Heart right ventricle (tissue), 16 donors: Measurements from ENCODE around the gene DLGAP1. TPM values are rescaled to one million over a fixed set of nuclear protein-coding genes. Genes with fewer than 3 reads are reported as not detected.
A peak's percentile ranks its signal among the peaks of the same experiment; 100 is the strongest.

ENCODE experiments used
- ATAC-seq, 8 donors: fragments of 200-7000 bp; cut with Tn5 transposase; one replicate each; pipeline ENCODE4 v1.9.1; 2020; ENCODE audit warnings: mild to moderate bottlenecking in 8 of 8, moderate library complexity in 8 of 8, moderate number of reproducible peaks in 1 of 8
- DNase-seq, 2 donors: peaks; one replicate each; pipeline ENCODE4 v3.0.0-alpha.2; 2020
- H3K27ac ChIP-seq, 10 donors: fragments of 200-600 bp; sonication (generic) in 2 of 10; one replicate each; pipeline versions ENCODE4 v1.5.0 to v1.8.0; 2020 to 2022; ENCODE audit warnings: mild to moderate bottlenecking in 3 of 10
- H3K27me3 ChIP-seq, 7 donors: fragments of 200-600 bp; one replicate each; pipeline ENCODE4 v1.8.0; 2021 to 2022; ENCODE audit warnings: mild to moderate bottlenecking in 2 of 7
- H3K36me3 ChIP-seq, 9 donors: fragments of 200-600 bp; sonication (generic) in 1 of 9; one replicate each; pipeline versions ENCODE4 v1.5.0 to v1.8.0; 2020 to 2022; ENCODE audit warnings: mild to moderate bottlenecking in 2 of 9
- H3K4me1 ChIP-seq, 9 donors: fragments of 200-600 bp; sonication (generic) in 1 of 9; one replicate each; pipeline versions ENCODE4 v1.5.0 to v1.8.0; 2020 to 2022; ENCODE audit warnings: mild to moderate bottlenecking in 4 of 9
- H3K4me3 ChIP-seq, 10 donors: fragments of 200-600 bp; sonication (generic) in 2 of 10; one replicate each; pipeline versions ENCODE4 v1.5.0 to v1.8.0; 2020 to 2022; ENCODE audit warnings: mild to moderate bottlenecking in 7 of 10, moderate library complexity in 2 of 10
- H3K9me3 ChIP-seq, 11 donors: fragments of 200-600 bp in 10 of 11; sonication (generic) in 2 of 11; one replicate each; pipeline versions ENCODE4 v1.5.0 to v1.8.0; 2013 to 2022; ENCODE audit warnings: mild to moderate bottlenecking in 2 of 11, control low read depth in 1 of 11, moderate library complexity in 1 of 11
- WGBS, 2 donors: extraction: QIAGEN DNeasy Blood & Tissue Kit; methylation state at CpG; one replicate each; pipeline ENCODE4 v1.1.7; 2013; ENCODE audit warnings: inconsistent platforms in 1 of 2; 5-methylcytosine and 5-hydroxymethylcytosine counted together
- intact Hi-C, 10 donors: fragments of 100-400 bp; cut with DNase I; formaldehyde crosslinking; loops; one replicate each; pipeline versions ENCODE4 v1.11.1 to v1.14.2; 2022
- polyA plus RNA-seq, 2 donors: library from polyadenylated mRNA; stranded (reverse); fragments of 200-250 nt; gene quantifications; one replicate each; pipeline ENCODE4 v1.2.3, GENCODE V29; 2013
- total RNA-seq, 10 donors: library from RNA; stranded (reverse); fragmentation: NEBNext Ultra II Directional in 3 of 10; extraction: Animal tissue kit (Norgen Biotek cat#: 25700) in 3 of 10; gene quantifications; one replicate each; pipeline versions ENCODE4 v1.2.1 to v1.2.4, GENCODE V29; 2021 to 2023
- TF ChIP-seq, protein P1 (sequence below), 9 donors: fragments of 200-600 bp; sonication (generic) in 2 of 9; IDR thresholded peaks; one replicate each; pipeline versions ENCODE4 v1.5.0 to v1.8.0; 2021 to 2022; ENCODE audit warnings: antibody characterized with exemption in 9 of 9, mild to moderate bottlenecking in 5 of 9, moderate library complexity in 1 of 9
- donor health status: Arrhythmogenic right ventricular cardiomyopathy.
- donor health status: ischemic (EF 13 %, LVEDD 7.1; RV severe dilation, severe dysfunction).
- donor health status: healthy with polysubstance abuse.
- donor health status: DM: no; HTN: yes; CAD: no.
- donor health status: DM: no; HTN: no; CAD: no.
- donor health status: ischemic (EF 25% LVEDD 6.9; RV normal size, moderate dysfunction).
- donor health status: ischemic (EF 25% LVEDD 5.7; RV mildly dilated, moderate dysfunction).
- donor health status: healthy.
- donor health status: DM: yes; HTN: yes; CAD: no.
- donor health status: Ischemic cardiomyopathy.
- donor health status: ischemic (EF 35%, LVEDD 5.7; RV mildly dilated, moderate dysfunction).
- donor health status: nonischemic (EF 11% LVEDD 7.7; RV severe dilation, severe dysfunction).
- donor health status: DM: yes; HTN: yes; CAD: no.
- donor health status: PGD.
- donor health status: ischemic (EF 29% LVEDD 5.4; RV normal size, mild dysfunction).
- donor health status: nonischemic (EF 23%, LVEDD 6.1; RV moderate dilation, normal function).

The DLGAP1 gene
- total and polyA plus RNA-seq, 12 donors = 0.07 to 7.2 (median 1.0) TPM; not detected in 2

- WGBS, 2 donors = 61 to 80% methylated on average over 2 of the region's 2 CpGs
- Histone ChIP-seq H3K4me1 (peaks cover 0 to 5% (median 0%) of the 10 kb centered on the region in 9 donors), H3K27me3 (no peaks in the 10 kb centered on the region), H3K4me3 (no peak overlapping the region), H3K27ac (no peak overlapping the region), H3K9me3 (no peaks in the 10 kb centered on the region), H3K36me3 (no peaks in the 10 kb centered on the region)
- intact Hi-C loops = loop anchor here in 1 of 10 donors (5.0 kb wide), 1 partner anchor 214 kb away; no protein-coding TSS in a partner anchor
- TF ChIP-seq, protein P1, sequence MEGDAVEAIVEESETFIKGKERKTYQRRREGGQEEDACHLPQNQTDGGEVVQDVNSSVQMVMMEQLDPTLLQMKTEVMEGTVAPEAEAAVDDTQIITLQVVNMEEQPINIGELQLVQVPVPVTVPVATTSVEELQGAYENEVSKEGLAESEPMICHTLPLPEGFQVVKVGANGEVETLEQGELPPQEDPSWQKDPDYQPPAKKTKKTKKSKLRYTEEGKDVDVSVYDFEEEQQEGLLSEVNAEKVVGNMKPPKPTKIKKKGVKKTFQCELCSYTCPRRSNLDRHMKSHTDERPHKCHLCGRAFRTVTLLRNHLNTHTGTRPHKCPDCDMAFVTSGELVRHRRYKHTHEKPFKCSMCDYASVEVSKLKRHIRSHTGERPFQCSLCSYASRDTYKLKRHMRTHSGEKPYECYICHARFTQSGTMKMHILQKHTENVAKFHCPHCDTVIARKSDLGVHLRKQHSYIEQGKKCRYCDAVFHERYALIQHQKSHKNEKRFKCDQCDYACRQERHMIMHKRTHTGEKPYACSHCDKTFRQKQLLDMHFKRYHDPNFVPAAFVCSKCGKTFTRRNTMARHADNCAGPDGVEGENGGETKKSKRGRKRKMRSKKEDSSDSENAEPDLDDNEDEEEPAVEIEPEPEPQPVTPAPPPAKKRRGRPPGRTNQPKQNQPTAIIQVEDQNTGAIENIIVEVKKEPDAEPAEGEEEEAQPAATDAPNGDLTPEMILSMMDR (IDR thresholded peaks at IDR 0.05) = no peak
- no peak for ATAC-seq
- DNase-seq = no peak
Measured at GRCh38 chr18:3671176-3671575, 783.9 kb downstream of the DLGAP1 start.

DNA sequence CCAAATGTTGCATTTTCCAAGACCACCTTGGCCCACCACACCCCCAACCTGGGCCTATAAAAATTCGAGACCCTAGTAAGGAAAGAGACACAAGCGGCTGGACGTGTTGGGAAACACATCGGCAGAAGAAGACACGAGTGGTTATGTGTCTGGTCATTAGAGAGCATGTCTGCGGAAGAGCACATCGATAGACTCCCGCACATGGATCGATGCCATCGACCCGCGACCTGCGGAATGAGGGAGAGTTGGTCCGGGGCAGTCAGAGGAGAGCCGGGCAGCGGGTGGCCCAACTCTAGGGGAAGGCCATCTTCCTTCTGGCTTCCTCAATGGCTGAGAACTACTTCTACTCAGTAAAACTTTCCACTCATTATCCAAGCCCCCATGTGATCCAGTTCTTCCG is 785.7 kb downstream of the DLGAP1 start:
- Histone ChIP-seq H3K4me1 (peaks cover 0 to 23% (median 8%) of the 10 kb centered on the region in 9 donors), H3K27me3 (no peaks in the 10 kb centered on the region), H3K36me3 (no peaks in the 10 kb centered on the region), H3K9me3 (no peaks in the 10 kb centered on the region), H3K27ac (no peak overlapping the region), H3K4me3 (no peak overlapping the region)
- no peak for ATAC-seq
- no peak for DNase-seq
- intact Hi-C loops = loop anchor here (5.0 to 10.0 kb wide), 6 partner anchors 72 to 225 kb away; partner anchors contain the start of gene TGIF1 (in 2 of the 10)
- 96 to 98% methylated on average over 17 of the region's 17 CpGs for WGBS, 2 donors
- TF ChIP-seq, protein P1 (IDR thresholded peaks at IDR 0.05) = no peak

DNA sequence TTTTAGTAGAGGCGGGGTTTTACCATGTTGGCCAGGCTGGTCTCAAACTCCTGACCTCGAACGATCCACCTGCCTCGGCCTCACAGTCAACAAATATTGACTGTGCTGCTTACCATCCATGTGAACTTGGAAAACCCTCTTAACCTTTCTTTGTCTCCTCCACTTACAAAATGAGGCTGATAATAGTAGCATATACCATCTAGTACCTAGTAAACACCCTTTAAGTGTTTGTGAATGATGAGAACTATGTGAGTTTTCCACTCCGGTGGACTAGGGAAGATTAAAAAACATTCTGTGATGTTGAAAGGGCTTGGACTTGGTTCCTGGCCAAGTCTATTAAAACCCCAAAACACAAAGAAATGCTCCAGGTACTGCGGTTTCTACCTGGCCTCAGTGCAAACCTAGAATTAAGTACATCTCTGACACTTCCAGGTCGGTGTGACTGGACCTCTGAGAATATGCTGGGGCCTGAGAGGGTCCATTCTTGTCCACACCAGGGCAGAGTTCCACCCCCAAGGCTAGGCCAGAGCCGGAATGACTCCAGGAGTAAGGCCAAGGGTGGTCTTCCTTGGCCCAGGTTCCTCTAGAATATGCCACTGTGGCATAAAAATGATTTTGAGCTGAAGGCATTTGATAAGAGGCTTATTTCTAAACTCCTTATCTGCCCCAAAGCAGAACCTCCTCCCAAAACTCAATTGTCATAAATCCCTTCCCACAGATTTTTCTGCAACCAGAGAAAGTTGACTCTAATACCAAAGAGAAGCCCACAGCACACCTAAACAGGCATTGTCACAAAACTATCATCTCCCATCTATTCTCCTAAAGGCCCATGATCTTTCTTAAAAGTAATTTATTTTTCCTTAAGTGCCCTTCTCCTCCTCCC is 787.6 kb downstream of the DLGAP1 start:
- H3K27ac ChIP-seq = no peak overlapping the region
- H3K4me1 ChIP-seq = peaks cover 0 to 25% (median 8%) of the 10 kb centered on the region in 9 donors
- TF ChIP-seq, protein P1 (IDR thresholded peaks at IDR 0.05) = no peak
- H3K9me3 ChIP-seq = peaks cover 0 to 3% (median 0%) of the 10 kb centered on the region in 11 donors
- DNase-seq = no peak
- WGBS, 2 donors = 85 to 87% methylated on average over 8 of the region's 8 CpGs
- H3K27me3 ChIP-seq = no peaks in the 10 kb centered on the region
- intact Hi-C loops = loop anchor here (1.0 to 10.0 kb wide), 10 partner anchors 70 to 388 kb away; partner anchors contain the start of gene TGIF1 (in 2 of the 10)
- H3K4me3 ChIP-seq = no peak overlapping the region
- ATAC-seq = no peak
- H3K36me3 ChIP-seq = no peaks in the 10 kb centered on the region

GRCh38 chr18:3666526-3667254 is 788.4 kb downstream of the DLGAP1 start:
- H3K4me3 ChIP-seq = no peak overlapping the region
- DNase-seq = no peak
- no peak for ATAC-seq
- intact Hi-C loops = loop anchor here (1.0 to 10.0 kb wide), 13 partner anchors 69 to 387 kb away; partner anchors contain the start of gene TGIF1 (in 2 of the 10)
- peaks cover 0 to 5% (median 0%) of the 10 kb centered on the region in 11 donors for H3K9me3 ChIP-seq
- WGBS, 2 donors = 97 to 98% methylated on average over 5 of the region's 5 CpGs
- no peaks in the 10 kb centered on the region for H3K27me3 ChIP-seq
- peaks cover 0 to 28% (median 8%) of the 10 kb centered on the region in 9 donors for H3K4me1 ChIP-seq
- no peaks in the 10 kb centered on the region for H3K36me3 ChIP-seq
- TF ChIP-seq, protein P1 (IDR thresholded peaks at IDR 0.05) = peak in 2 of 9 donors; percentile 5 to 29
- H3K27ac ChIP-seq = no peak overlapping the region
